IMR-90 (cell line): ENCODE measurements around the gene TRIM26. TPM values are rescaled to one million over a fixed set of nuclear protein-coding genes. Genes with fewer than 3 reads are reported as not detected.

Source experiments
- ATAC-seq: fragments of 200-7000 bp; cut with Tn5 transposase; 2 replicates; pipeline ENCODE4 v1.9.1; 2020; ENCODE audit warnings: low read depth, mild to moderate bottlenecking, moderate library complexity
- BruUV-seq: library from RNA; stranded (reverse); fragments of 400-500 nt; replicated peaks from 2 replicates; lab custom pipeline; 2021; lab: Mats Ljungman, UMichigan
- CTCF ChIA-PET: fragments of 300-600 bp; formaldehyde crosslinking; extraction: SDS; loops from one replicate; lab custom pipeline; 2021; ENCODE audit warnings: antibody characterized with exemption; lab: Yijun Ruan, JAX
- POLR2A ChIA-PET: fragments of 300-600 bp; sonication (Branson Sonifier 250); formaldehyde crosslinking; loops from one replicate; lab custom pipeline; 2022; ENCODE audit warnings: antibody characterized with exemption; ENCODE audit not compliant: unreplicated experiment; lab: Charles Lee
- DNase-seq: peaks from one replicate; pipeline ENCODE4 v3.0.0; 2013
- H2AFZ ChIP-seq: replicated peaks from 2 replicates; pipeline ENCODE3; 2013; ENCODE audit warnings: low read length, mild to moderate bottlenecking; ENCODE audit not compliant: poor library complexity
- H2AK5ac ChIP-seq: 2 replicates; pipeline ENCODE4 v1.6.1; 2013; ENCODE audit warnings: low read depth, low read length, inconsistent platforms
- H2AK9ac ChIP-seq: replicated peaks from 2 replicates; pipeline ENCODE3; 2013; ENCODE audit warnings: mild to moderate bottlenecking, low read depth, low read length, moderate library complexity; ENCODE audit not compliant: poor library complexity
- H2BK120ac ChIP-seq: 2 replicates; pipeline ENCODE4 v1.6.1; 2013; ENCODE audit warnings: low read depth, low read length, inconsistent platforms
- H2BK15ac ChIP-seq: 3 replicates; pipeline ENCODE4 v1.6.1; 2013; ENCODE audit warnings: low read depth, low read length, inconsistent platforms
- H2BK20ac ChIP-seq: 2 replicates; pipeline ENCODE4 v1.6.1; 2013; ENCODE audit warnings: low read depth, mild to moderate bottlenecking, inconsistent platforms, low read length, moderate library complexity
- H2BK5ac ChIP-seq: 2 replicates; pipeline ENCODE4 v1.6.1; 2013; ENCODE audit warnings: mild to moderate bottlenecking, low read depth, low read length, inconsistent platforms; ENCODE audit not compliant: poor library complexity, severe bottlenecking
- H3K14ac ChIP-seq: replicated peaks from 2 replicates; pipeline ENCODE4 v1.6.1; 2013; ENCODE audit warnings: low read depth, low read length, inconsistent platforms
- H3K18ac ChIP-seq: 2 replicates; pipeline ENCODE4 v1.6.1; 2013; ENCODE audit warnings: low read depth, low read length, control low read depth
- H3K23ac ChIP-seq: 2 replicates; pipeline ENCODE4 v1.6.1; 2013; ENCODE audit warnings: low read depth, low read length, inconsistent platforms
- H3K27ac ChIP-seq: 2 replicates; pipeline ENCODE4 v1.5.1; 2013; ENCODE audit warnings: mild to moderate bottlenecking, control low read depth, low read length; ENCODE audit not compliant: insufficient read depth
- H3K27me3 ChIP-seq: 2 replicates; pipeline ENCODE4 v1.6.1; 2013; ENCODE audit warnings: low read length; ENCODE audit not compliant: control insufficient read depth, insufficient read depth
- H3K36me3 ChIP-seq: 2 replicates; pipeline ENCODE4 v1.6.1; 2013; ENCODE audit warnings: low read length, mixed read lengths; ENCODE audit not compliant: control insufficient read depth, insufficient read depth
- H3K4ac ChIP-seq: 2 replicates; pipeline ENCODE4 v1.6.1; 2013; ENCODE audit warnings: low read depth, low read length, inconsistent platforms
- H3K4me1 ChIP-seq: 2 replicates; pipeline ENCODE4 v1.6.1; 2013; ENCODE audit warnings: low read length, mixed read lengths; ENCODE audit not compliant: control insufficient read depth, insufficient read depth
- H3K4me2 ChIP-seq: 2 replicates; pipeline ENCODE4 v1.6.1; 2013; ENCODE audit warnings: low read depth, mild to moderate bottlenecking, control low read depth, low read length, moderate library complexity
- H3K4me3 ChIP-seq: 2 replicates; pipeline ENCODE4 v1.5.1; 2013; ENCODE audit warnings: low read depth, mild to moderate bottlenecking, control low read depth, low read length, moderate library complexity; ENCODE audit not compliant: insufficient read depth
- H3K56ac ChIP-seq: 2 replicates; pipeline ENCODE4 v1.6.1; 2013; ENCODE audit warnings: low read length, inconsistent platforms; ENCODE audit not compliant: insufficient read depth; ENCODE audit errors: extremely low read depth
- H3K79me1 ChIP-seq, 2 experiments: 2 replicates each; pipeline ENCODE4 v1.6.1; 2013; ENCODE audit warnings: low read length in 2 of 2, inconsistent platforms in 1 of 2, low read depth in 1 of 2
- H3K9ac ChIP-seq: 2 replicates; pipeline ENCODE4 v1.6.1; 2013; ENCODE audit warnings: low read depth, low read length, control low read depth
- H3K9me1 ChIP-seq: 2 replicates; pipeline ENCODE4 v1.6.1; 2013; ENCODE audit warnings: low read length, inconsistent platforms; ENCODE audit not compliant: insufficient read depth
- H3K9me3 ChIP-seq: 2 replicates; pipeline ENCODE4 v1.6.1; 2013; ENCODE audit warnings: low read length; ENCODE audit not compliant: control insufficient read depth, insufficient read depth
- H4K20me1 ChIP-seq: 2 replicates; pipeline ENCODE4 v1.6.1; 2013; ENCODE audit warnings: low read length, inconsistent platforms; ENCODE audit not compliant: insufficient read depth
- H4K5ac ChIP-seq: 2 replicates; pipeline ENCODE4 v1.6.1; 2013; ENCODE audit warnings: mild to moderate bottlenecking, low read depth, low read length, control low read depth
- H4K8ac ChIP-seq, 2 experiments: 2 replicates each; pipeline ENCODE4 v1.6.1; 2013; ENCODE audit warnings: low read depth in 2 of 2, low read length in 2 of 2, control low read depth in 1 of 2, inconsistent platforms in 1 of 2
- H4K91ac ChIP-seq: 2 replicates; pipeline ENCODE4 v1.6.1; 2013; ENCODE audit warnings: low read depth, low read length, inconsistent platforms; ENCODE audit not compliant: insufficient read depth
- BHLHE40 ChIP-seq: fragments of 150-350 bp; IDR thresholded peaks from 2 replicates; pipeline ENCODE4 v1.6.1; 2016; ENCODE audit warnings: mild to moderate bottlenecking, low read depth, low read length
- CEBPB ChIP-seq: IDR thresholded peaks from 2 replicates; pipeline ENCODE4 v1.6.1; 2012; ENCODE audit warnings: low read depth, low read length, improper control_type of control experiment
- CHD1 ChIP-seq: IDR thresholded peaks from 2 replicates; pipeline ENCODE4 v1.6.1; 2012; ENCODE audit warnings: low read depth, low read length, improper control_type of control experiment
- FOS ChIP-seq: fragments of 150-350 bp; IDR thresholded peaks from 2 replicates; pipeline ENCODE4 v1.6.1; 2016; ENCODE audit warnings: low read depth, low read length
- MAFK ChIP-seq: IDR thresholded peaks from 2 replicates; pipeline ENCODE4 v1.6.1; 2012; ENCODE audit warnings: low read depth, low read length, improper control_type of control experiment
- MAZ ChIP-seq: IDR thresholded peaks from 2 replicates; pipeline ENCODE4 v1.6.1; 2012; ENCODE audit warnings: low read depth, mild to moderate bottlenecking, low read length, improper control_type of control experiment, moderate library complexity, borderline replicate concordance
- MXI1 ChIP-seq: IDR thresholded peaks from 2 replicates; pipeline ENCODE4 v1.6.1; 2012; ENCODE audit warnings: low read depth, mild to moderate bottlenecking, low read length, moderate library complexity, borderline replicate concordance
- NFE2L2 ChIP-seq: fragments of 150-350 bp; IDR thresholded peaks from 2 replicates; pipeline ENCODE4 v1.6.1; 2016; ENCODE audit warnings: low read depth, mild to moderate bottlenecking, low read length
- POLR2A ChIP-seq: IDR thresholded peaks from 2 replicates; pipeline ENCODE4 v1.6.1; 2012; ENCODE audit warnings: mild to moderate bottlenecking, low read depth, low read length
- RAD21 ChIP-seq: IDR thresholded peaks from 2 replicates; pipeline ENCODE4 v1.6.1; 2012; ENCODE audit warnings: low read length, improper control_type of control experiment
- RCOR1 ChIP-seq: IDR thresholded peaks from 2 replicates; pipeline ENCODE4 v1.6.1; 2012; ENCODE audit warnings: mild to moderate bottlenecking, low read length, improper control_type of control experiment; ENCODE audit not compliant: insufficient replicate concordance
- RFX5 ChIP-seq: IDR thresholded peaks from 2 replicates; pipeline ENCODE4 v1.8.0; 2012; ENCODE audit warnings: low read depth, mild to moderate bottlenecking, low read length, moderate library complexity
- SMC3 ChIP-seq: fragments of 150-350 bp; IDR thresholded peaks from 2 replicates; pipeline ENCODE4 v1.6.1; 2016; ENCODE audit warnings: low read depth, mild to moderate bottlenecking, antibody characterized with exemption, low read length, moderate library complexity
- USF2 ChIP-seq: fragments of 150-350 bp; IDR thresholded peaks from 2 replicates; pipeline ENCODE4 v1.6.1; 2017; ENCODE audit warnings: mild to moderate bottlenecking, antibody characterized with exemption, low read length, low read depth
- WGBS, 2 experiments: methylation state at CpG; one replicate each; pipeline versions ENCODE4 v1.1.5 to v1.1.7; 2013; ENCODE audit warnings: missing lambda C conversion rate in 2 of 2; ENCODE audit not compliant: insufficient read length in 1 of 2; ENCODE audit errors: extremely low coverage in 2 of 2; 5-methylcytosine and 5-hydroxymethylcytosine counted together
- dilution Hi-C: fragments of 300-500 bp; cut with HindIII; formaldehyde crosslinking; loops from one replicate; pipeline ENCODE4 v1.14.3; 2018; ENCODE audit warnings: low sequenced_read_pairs; ENCODE audit not compliant: unreplicated experiment
- in situ Hi-C: fragments of 300-500 bp; cut with MboI; formaldehyde crosslinking; loops from 3 replicates; pipeline ENCODE4 v1.14.3; 2019; ENCODE audit warnings: low sequenced_read_pairs, inconsistent platforms, mixed read lengths
- intact Hi-C: fragments of 100-400 bp; cut with micrococcal nuclease; formaldehyde crosslinking; loops from 2 replicates; pipeline ENCODE4 v1.10.0; 2022
- polyA plus RNA-seq, 3 experiments: library from polyadenylated mRNA; depleted of rRNA; stranded (reverse); fragments of >200 nt; gene quantifications; 2 replicates each; pipeline ENCODE4 v1.2.3, GENCODE V29; 2012; ENCODE audit warnings: low replicate concordance in 1 of 3
- total RNA-seq: library from RNA; depleted of rRNA; stranded (reverse); fragments of >200 nt; gene quantifications from 2 replicates; pipeline ENCODE4 v1.2.3, GENCODE V29; 2012
- TF ChIP-seq, protein P1 (sequence below): fragments of 150-350 bp; IDR thresholded peaks from 2 replicates; pipeline ENCODE4 v1.6.1; 2016; ENCODE audit warnings: low read depth, mild to moderate bottlenecking, low read length, moderate library complexity, borderline replicate concordance
- TF ChIP-seq, protein P2 (sequence below): conservative IDR thresholded peaks from 2 replicates; pipeline ENCODE4 v1.5.1; 2012; ENCODE audit warnings: mild to moderate bottlenecking, low read depth, low read length, improper control_type of control experiment

Gene TRIM26
- total and polyA plus RNA-seq, 2 of the 4 experiments (the other 2 are of a cell fraction), result 22.6 to 23.8 TPM

DNA sequence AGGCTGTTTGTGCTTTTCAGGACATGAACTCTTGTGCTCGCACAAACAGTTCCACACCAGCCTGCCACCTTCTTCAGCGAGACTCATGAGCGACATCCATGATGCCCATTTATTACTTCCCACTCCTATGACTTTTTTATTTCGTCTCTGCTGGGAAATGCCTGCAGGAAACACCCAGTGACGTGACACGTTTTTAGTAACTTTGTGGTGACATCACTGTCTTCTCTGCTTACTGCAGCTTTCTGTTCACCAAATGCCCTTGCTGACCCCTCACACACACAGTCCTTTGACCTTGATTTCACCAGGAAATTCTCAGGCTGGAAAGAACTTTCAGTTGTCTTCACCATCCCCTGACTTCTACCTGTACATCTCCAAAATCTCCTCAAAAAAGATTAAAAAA, 68.4 kb downstream of the TRIM26 start:
- H2AFZ ChIP-seq, result no peak overlapping the region
- no peak for DNase-seq
- ChIA-PET CTCF (interaction anchor here (4.3 kb wide), 1 partner anchor 14 kb away, joined by 26 read pairs; no protein-coding TSS in a partner anchor), POLR2A (no interaction called here)
- peaks cover 32% of the 10 kb centered on the region for H3K27me3 ChIP-seq
- no peak for ATAC-seq
- H4K20me1 ChIP-seq, result no peaks in the 10 kb centered on the region
- no peak overlapping the region for H3K18ac ChIP-seq
- no peak overlapping the region for H2AK9ac ChIP-seq
- no peak overlapping the region for H3K9ac ChIP-seq
- no peak overlapping the region for H3K14ac ChIP-seq
- H3K4me2 ChIP-seq, result no peak overlapping the region
- H2BK5ac ChIP-seq, result no peak overlapping the region
- in situ Hi-C loops (no loop called here), intact Hi-C loops (no loop called here), dilution Hi-C loops (no loop called here)
- H4K91ac ChIP-seq, result no peak overlapping the region
- H3K79me1 ChIP-seq, result no peaks in the 10 kb centered on the region
- no peaks in the 10 kb centered on the region for H3K9me1 ChIP-seq
- H2BK120ac ChIP-seq, result no peak overlapping the region
- no peak overlapping the region for H3K23ac ChIP-seq
- H2BK20ac ChIP-seq, result no peak overlapping the region
- WGBS, 2 experiments, result 23% methylated on average over 3 of the region's 6 CpGs; no CpG with 5 or more reads in 1 of the 2 experiments
- no peak overlapping the region for H4K8ac ChIP-seq
- H3K36me3 ChIP-seq, result no peaks in the 10 kb centered on the region
- H3K56ac ChIP-seq, result no peak overlapping the region
- no peak overlapping the region for H3K27ac ChIP-seq
- BruUV-seq, result no TSS peak
- no peak overlapping the region for H2BK15ac ChIP-seq
- no peak overlapping the region for H2AK5ac ChIP-seq
- H4K5ac ChIP-seq, result no peak overlapping the region
- TF ChIP-seq MAFK, result no peak
- no peak for TF ChIP-seq USF2
- TF ChIP-seq CHD1, result no peak
- no peak for TF ChIP-seq MAZ
- no peak for TF ChIP-seq CEBPB
- no peak for TF ChIP-seq MXI1
- TF ChIP-seq NFE2L2, result no peak
- TF ChIP-seq FOS, result no peak
- no peak for TF ChIP-seq POLR2A
- TF ChIP-seq RFX5, result no peak
- no peak for TF ChIP-seq RAD21
- no peak for TF ChIP-seq BHLHE40
- TF ChIP-seq, protein P1, sequence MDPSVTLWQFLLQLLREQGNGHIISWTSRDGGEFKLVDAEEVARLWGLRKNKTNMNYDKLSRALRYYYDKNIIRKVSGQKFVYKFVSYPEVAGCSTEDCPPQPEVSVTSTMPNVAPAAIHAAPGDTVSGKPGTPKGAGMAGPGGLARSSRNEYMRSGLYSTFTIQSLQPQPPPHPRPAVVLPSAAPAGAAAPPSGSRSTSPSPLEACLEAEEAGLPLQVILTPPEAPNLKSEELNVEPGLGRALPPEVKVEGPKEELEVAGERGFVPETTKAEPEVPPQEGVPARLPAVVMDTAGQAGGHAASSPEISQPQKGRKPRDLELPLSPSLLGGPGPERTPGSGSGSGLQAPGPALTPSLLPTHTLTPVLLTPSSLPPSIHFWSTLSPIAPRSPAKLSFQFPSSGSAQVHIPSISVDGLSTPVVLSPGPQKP, result no peak
- TF ChIP-seq, protein P2, sequence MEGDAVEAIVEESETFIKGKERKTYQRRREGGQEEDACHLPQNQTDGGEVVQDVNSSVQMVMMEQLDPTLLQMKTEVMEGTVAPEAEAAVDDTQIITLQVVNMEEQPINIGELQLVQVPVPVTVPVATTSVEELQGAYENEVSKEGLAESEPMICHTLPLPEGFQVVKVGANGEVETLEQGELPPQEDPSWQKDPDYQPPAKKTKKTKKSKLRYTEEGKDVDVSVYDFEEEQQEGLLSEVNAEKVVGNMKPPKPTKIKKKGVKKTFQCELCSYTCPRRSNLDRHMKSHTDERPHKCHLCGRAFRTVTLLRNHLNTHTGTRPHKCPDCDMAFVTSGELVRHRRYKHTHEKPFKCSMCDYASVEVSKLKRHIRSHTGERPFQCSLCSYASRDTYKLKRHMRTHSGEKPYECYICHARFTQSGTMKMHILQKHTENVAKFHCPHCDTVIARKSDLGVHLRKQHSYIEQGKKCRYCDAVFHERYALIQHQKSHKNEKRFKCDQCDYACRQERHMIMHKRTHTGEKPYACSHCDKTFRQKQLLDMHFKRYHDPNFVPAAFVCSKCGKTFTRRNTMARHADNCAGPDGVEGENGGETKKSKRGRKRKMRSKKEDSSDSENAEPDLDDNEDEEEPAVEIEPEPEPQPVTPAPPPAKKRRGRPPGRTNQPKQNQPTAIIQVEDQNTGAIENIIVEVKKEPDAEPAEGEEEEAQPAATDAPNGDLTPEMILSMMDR, result no peak
- no peak for TF ChIP-seq SMC3
- no peak for TF ChIP-seq RCOR1
- no peaks in the 10 kb centered on the region for H3K9me3 ChIP-seq
- no peaks in the 10 kb centered on the region for H3K4me1 ChIP-seq
- H3K4me3 ChIP-seq, result no peak overlapping the region
- no peak overlapping the region for H3K4ac ChIP-seq
